HCEC 1CT (cell line): ENCODE results near the gene LASP1NB.
"Not testable (repeated sequence)": the region's sequence is repeated elsewhere in the genome, so short reads cannot be mapped to it uniquely, and the experiment has no call there.

Experiments
- DNase-seq: peaks from one replicate; pipeline ENCODE4 v3.0.0-alpha.2; 2017

Gene LASP1NB

GRCh38 chr17:38918916-38919315, 6.5 kb upstream of the LASP1NB start:
- DNase-seq = no peak

GRCh38 chr17:38919316-38920078, 5.9 kb upstream of the LASP1NB start:
- DNase-seq = no peak

- no peak for DNase-seq
Observed at GRCh38 chr17:38920374-38921291, 4.8 kb upstream of the LASP1NB start.

GRCh38 chr17:38921756-38922411, 3.5 kb upstream of the LASP1NB start:
- no peak for DNase-seq

GRCh38 chr17:38922538-38923297, 2.7 kb upstream of the LASP1NB start:
- DNase-seq = peak; percentile 61

GRCh38 chr17:38926293-38927070, 1.1 kb downstream of the LASP1NB start:
- no peak for DNase-seq

GRCh38 chr17:38930782-38931181, 5.4 kb downstream of the LASP1NB start:
- DNase-seq = not testable (repeated sequence)

- not testable (repeated sequence) for DNase-seq
Observed at GRCh38 chr17:38933962-38934361, 8.5 kb downstream of the LASP1NB start.

GRCh38 chr17:38939987-38940386, 14.6 kb downstream of the LASP1NB start:
- no peak for DNase-seq

GRCh38 chr17:38940404-38940803, 15.0 kb downstream of the LASP1NB start:
- DNase-seq = no peak

- no peak for DNase-seq
Observed at GRCh38 chr17:38942696-38943334, 17.4 kb downstream of the LASP1NB start.

GRCh38 chr17:38943607-38944006, 18.2 kb downstream of the LASP1NB start:
- no peak for DNase-seq

GRCh38 chr17:38947189-38947588, 21.8 kb downstream of the LASP1NB start:
- DNase-seq = no peak

- DNase-seq = not testable (repeated sequence)
Observed at GRCh38 chr17:38953800-38954199, 28.4 kb downstream of the LASP1NB start.

- peak; percentile 79 for DNase-seq
Observed at GRCh38 chr17:38958326-38958725, 32.9 kb downstream of the LASP1NB start.

GRCh38 chr17:38958756-38959155, 33.3 kb downstream of the LASP1NB start:
- peak; percentile 68 for DNase-seq

GRCh38 chr17:38959508-38959907, 34.1 kb downstream of the LASP1NB start:
- no peak for DNase-seq

GRCh38 chr17:38960402-38960801, 35.0 kb downstream of the LASP1NB start:
- no peak for DNase-seq

GRCh38 chr17:38961413-38961812, 36.0 kb downstream of the LASP1NB start:
- DNase-seq = no peak

- DNase-seq = no peak
Observed at GRCh38 chr17:38967290-38967738, 41.9 kb downstream of the LASP1NB start, which contains the start of gene FBXO47. FBXO47 (minus strand) TSS chr17:38967403; CDS start chr17:38963025, 4,378 bp downstream.

- no peak for DNase-seq
Observed at GRCh38 chr17:38969281-38969680, 43.9 kb downstream of the LASP1NB start.
